CD4-positive, alpha-beta T cell treated with Interferon alpha-2 for 1 hour (primary cell): Measurements from ENCODE around the gene KCNMB3.
"Not testable (repeated sequence)": the region's sequence is repeated elsewhere in the genome, so short reads cannot be mapped to it uniquely, and the experiment has no call there.

Experiments
- DNase-seq, 2 donors: peaks; one replicate each; pipeline ENCODE4 v3.0.0-alpha.2; 2020 to 2022

KCNMB3 gene

GRCh38 chr3:179250803-179251476, at the start of gene KCNMB3:
Gene KCNMB3, minus strand, starts transcription at chr3:179251114. Its CDS starts 124 bp downstream, at chr3:179250990.
- DNase-seq, result no peak

- no peak for DNase-seq
Measured at GRCh38 chr3:179299999-179300613, 49.2 kb upstream of the KCNMB3 start.

GRCh38 chr3:179299316-179299715, 48.4 kb upstream of the KCNMB3 start:
- no peak for DNase-seq

GRCh38 chr3:179297971-179298725, 47.2 kb upstream of the KCNMB3 start:
- DNase-seq, result no peak

- DNase-seq, result no peak
Measured at GRCh38 chr3:179292450-179292849, 41.5 kb upstream of the KCNMB3 start.

GRCh38 chr3:179289295-179289694, 38.4 kb upstream of the KCNMB3 start:
- no peak for DNase-seq

- no peak for DNase-seq
Measured at GRCh38 chr3:179288845-179289244, 37.9 kb upstream of the KCNMB3 start.

- DNase-seq, result no peak
Measured at GRCh38 chr3:179286331-179286730, 35.4 kb upstream of the KCNMB3 start.

GRCh38 chr3:179281825-179282224, 30.9 kb upstream of the KCNMB3 start:
- DNase-seq, result no peak

GRCh38 chr3:179279837-179280236, 28.9 kb upstream of the KCNMB3 start:
- DNase-seq, result no peak

GRCh38 chr3:179278932-179279693, 28.2 kb upstream of the KCNMB3 start:
- no peak for DNase-seq

GRCh38 chr3:179278151-179278550, 27.2 kb upstream of the KCNMB3 start:
- DNase-seq, result no peak

- no peak for DNase-seq
Measured at GRCh38 chr3:179276743-179277142, 25.8 kb upstream of the KCNMB3 start.

GRCh38 chr3:179276001-179276400, 25.1 kb upstream of the KCNMB3 start:
- DNase-seq, result no peak

- not testable (repeated sequence) for DNase-seq
Measured at GRCh38 chr3:179274434-179274833, 23.5 kb upstream of the KCNMB3 start.

GRCh38 chr3:179272385-179272784, 21.5 kb upstream of the KCNMB3 start:
- no peak for DNase-seq

GRCh38 chr3:179269152-179269707, 18.3 kb upstream of the KCNMB3 start:
- DNase-seq, result no peak

- no peak for DNase-seq
Measured at GRCh38 chr3:179268400-179269051, 17.6 kb upstream of the KCNMB3 start.

- no peak for DNase-seq
Measured at GRCh38 chr3:179266701-179267211, 15.8 kb upstream of the KCNMB3 start.

- no peak for DNase-seq
Measured at GRCh38 chr3:179265875-179266274, 15.0 kb upstream of the KCNMB3 start.

GRCh38 chr3:179265092-179265491, 14.2 kb upstream of the KCNMB3 start:
- DNase-seq, result no peak

GRCh38 chr3:179264449-179264848, 13.5 kb upstream of the KCNMB3 start:
- no peak for DNase-seq
